Uterus (tissue), 2 donors: ENCODE data around the gene PEX5L.

Source experiments
- POLR2A ChIP-seq, 2 donors: fragments of 450-650 bp; IDR thresholded peaks; one replicate each; pipeline ENCODE4 v1.6.1; 2016; ENCODE audit warnings: antibody characterized with exemption in 2 of 2, mild to moderate bottlenecking in 1 of 2, moderate library complexity in 1 of 2
- TF ChIP-seq, protein P1 (sequence below), 4 experiments: fragments of 200-600 bp in 2 of 4; fragments of 450-650 bp in 2 of 4; sonication (generic) in 2 of 4; IDR thresholded peaks; one replicate each; pipeline ENCODE4 v1.5.1; 2016 to 2019; ENCODE audit warnings: antibody characterized with exemption in 4 of 4, mild to moderate bottlenecking in 2 of 4, moderate library complexity in 1 of 4

- TF ChIP-seq, protein P1, sequence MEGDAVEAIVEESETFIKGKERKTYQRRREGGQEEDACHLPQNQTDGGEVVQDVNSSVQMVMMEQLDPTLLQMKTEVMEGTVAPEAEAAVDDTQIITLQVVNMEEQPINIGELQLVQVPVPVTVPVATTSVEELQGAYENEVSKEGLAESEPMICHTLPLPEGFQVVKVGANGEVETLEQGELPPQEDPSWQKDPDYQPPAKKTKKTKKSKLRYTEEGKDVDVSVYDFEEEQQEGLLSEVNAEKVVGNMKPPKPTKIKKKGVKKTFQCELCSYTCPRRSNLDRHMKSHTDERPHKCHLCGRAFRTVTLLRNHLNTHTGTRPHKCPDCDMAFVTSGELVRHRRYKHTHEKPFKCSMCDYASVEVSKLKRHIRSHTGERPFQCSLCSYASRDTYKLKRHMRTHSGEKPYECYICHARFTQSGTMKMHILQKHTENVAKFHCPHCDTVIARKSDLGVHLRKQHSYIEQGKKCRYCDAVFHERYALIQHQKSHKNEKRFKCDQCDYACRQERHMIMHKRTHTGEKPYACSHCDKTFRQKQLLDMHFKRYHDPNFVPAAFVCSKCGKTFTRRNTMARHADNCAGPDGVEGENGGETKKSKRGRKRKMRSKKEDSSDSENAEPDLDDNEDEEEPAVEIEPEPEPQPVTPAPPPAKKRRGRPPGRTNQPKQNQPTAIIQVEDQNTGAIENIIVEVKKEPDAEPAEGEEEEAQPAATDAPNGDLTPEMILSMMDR (IDR thresholded peaks at IDR 0.05) = no peak
- no peak for TF ChIP-seq POLR2A (IDR thresholded peaks at IDR 0.05)
These were observed 271.3 kb downstream of the PEX5L start for GRCh38 chr3:179765396-179765795.
